Ureter (tissue), 1 donor: Measurements from ENCODE around the gene RHOBTB1. TPM values are rescaled to one million over a fixed set of nuclear protein-coding genes. Genes with fewer than 3 reads are reported as not detected.

Experiments
- DNase-seq: peaks from one replicate; pipeline ENCODE4 v3.0.0-alpha.2; 2020; ENCODE audit warnings: low spot score
- total RNA-seq: library from RNA; stranded (reverse); gene quantifications from one replicate; pipeline ENCODE4 v1.2.4, GENCODE V29; 2023
- donor health status: DM: yes; HTN: yes; CAD: no.

Gene RHOBTB1
- total RNA-seq, 1 donor from 2014 or later, result 10.9 TPM

GRCh38 chr10:60965696-60966095, 21.7 kb upstream of the RHOBTB1 start:
- no peak for DNase-seq

GRCh38 chr10:60964257-60965235, 20.6 kb upstream of the RHOBTB1 start:
- peak; percentile 70 for DNase-seq

- no peak for DNase-seq
These were observed 19.7 kb upstream of the RHOBTB1 start for GRCh38 chr10:60963441-60964256.

GRCh38 chr10:60962946-60963345, 19.0 kb upstream of the RHOBTB1 start:
- DNase-seq, result no peak

GRCh38 chr10:60960913-60961312, 16.9 kb upstream of the RHOBTB1 start:
- no peak for DNase-seq

GRCh38 chr10:60960031-60960430, 16.0 kb upstream of the RHOBTB1 start:
- DNase-seq, result no peak

- DNase-seq, result no peak
These were observed 15.1 kb upstream of the RHOBTB1 start for GRCh38 chr10:60958892-60959601.

GRCh38 chr10:60957667-60958221, 13.8 kb upstream of the RHOBTB1 start:
- DNase-seq, result no peak

- no peak for DNase-seq
These were observed 12.0 kb upstream of the RHOBTB1 start for GRCh38 chr10:60955957-60956425.

GRCh38 chr10:60955316-60955715, 11.3 kb upstream of the RHOBTB1 start:
- no peak for DNase-seq

GRCh38 chr10:60954035-60954434, 10.1 kb upstream of the RHOBTB1 start:
- no peak for DNase-seq

- DNase-seq, result no peak
These were observed 9.4 kb upstream of the RHOBTB1 start for GRCh38 chr10:60953420-60953819.

- DNase-seq, result no peak
These were observed 8.8 kb upstream of the RHOBTB1 start for GRCh38 chr10:60952846-60953220.

GRCh38 chr10:60952067-60952845, 8.3 kb upstream of the RHOBTB1 start:
- no peak for DNase-seq

GRCh38 chr10:60951272-60951724, 7.3 kb upstream of the RHOBTB1 start:
- DNase-seq, result no peak

- no peak for DNase-seq
These were observed 6.3 kb upstream of the RHOBTB1 start for GRCh38 chr10:60950300-60950699.

- no peak for DNase-seq
These were observed 4.9 kb upstream of the RHOBTB1 start for GRCh38 chr10:60948851-60949250.

GRCh38 chr10:60944910-60945297, 919 bp upstream of the RHOBTB1 start:
- DNase-seq, result no peak

GRCh38 chr10:60943316-60944057, 498 bp downstream of the RHOBTB1 start:
- DNase-seq, result peak; percentile 58

GRCh38 chr10:60942788-60943315, 1.1 kb downstream of the RHOBTB1 start:
- peak; percentile 48 for DNase-seq
